Middle frontal gyrus (tissue), 1 donor: Measurements from ENCODE around the gene NEDD4.
"Not testable (repeated sequence)": the region's sequence is repeated elsewhere in the genome, so short reads cannot be mapped to it uniquely, and the experiment has no call there.

Experiments used
- DNase-seq: peaks from one replicate; pipeline ENCODE4 v3.0.0-alpha.2; 2015; ENCODE audit warnings: low spot score; ENCODE audit errors: extremely low spot score

Gene NEDD4

DNA sequence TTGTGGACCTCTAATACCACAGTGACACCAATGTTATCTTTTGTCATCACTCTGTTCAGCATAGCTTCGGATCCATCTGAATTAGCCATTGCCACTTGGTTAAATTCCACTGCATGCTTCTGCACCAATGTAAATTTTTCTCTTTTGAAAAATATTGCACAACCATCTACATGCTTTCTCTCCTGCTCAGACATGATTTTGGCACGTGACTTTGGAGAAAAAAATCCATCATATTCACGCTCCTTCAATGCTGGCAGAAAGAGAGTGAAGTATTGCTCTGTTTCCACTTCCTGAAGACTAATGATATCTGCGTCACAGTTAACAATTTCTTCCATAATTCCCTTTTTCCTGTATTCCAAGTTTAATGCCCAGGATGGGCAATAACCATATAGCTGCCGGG, 13.0 kb upstream of the NEDD4 start:
- DNase-seq = not testable (repeated sequence)

DNA sequence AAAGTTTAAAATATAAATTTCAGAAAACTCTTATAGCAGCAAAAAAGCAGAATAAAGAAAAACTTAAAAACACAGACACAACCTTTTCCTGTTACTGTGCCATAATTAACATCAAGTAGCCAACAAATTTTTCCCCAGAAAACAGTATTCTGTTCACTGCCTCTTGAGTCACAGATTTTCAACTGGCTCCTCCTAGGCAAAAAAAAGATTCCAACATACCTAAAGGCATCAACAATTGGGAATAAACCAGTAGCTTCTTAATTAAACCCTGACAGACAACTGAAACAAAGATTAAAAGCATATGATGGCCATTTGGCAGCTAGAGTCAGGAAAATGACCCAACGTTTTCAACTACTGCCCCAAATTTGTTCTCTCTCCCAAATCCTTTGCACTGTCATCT, 10.9 kb upstream of the NEDD4 start:
- not testable (repeated sequence) for DNase-seq

DNA sequence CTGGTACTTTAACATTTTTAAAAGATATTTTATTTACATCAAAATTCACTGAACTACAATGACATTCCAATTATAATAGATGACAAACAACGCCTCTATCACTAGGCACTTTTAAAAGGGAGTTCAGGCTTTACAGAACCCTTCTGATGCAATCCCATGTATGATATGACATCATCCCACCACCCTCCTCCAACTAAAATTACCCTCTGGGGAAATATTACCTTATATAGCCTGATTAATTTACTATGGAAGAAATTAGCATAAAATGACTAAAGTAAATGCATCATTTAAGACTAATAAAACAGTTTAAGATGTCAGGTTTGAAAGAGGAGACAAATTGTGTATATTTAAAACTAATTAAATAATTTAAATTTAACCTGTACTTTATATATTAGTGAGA, 10.4 kb upstream of the NEDD4 start:
- DNase-seq = not testable (repeated sequence)

DNA sequence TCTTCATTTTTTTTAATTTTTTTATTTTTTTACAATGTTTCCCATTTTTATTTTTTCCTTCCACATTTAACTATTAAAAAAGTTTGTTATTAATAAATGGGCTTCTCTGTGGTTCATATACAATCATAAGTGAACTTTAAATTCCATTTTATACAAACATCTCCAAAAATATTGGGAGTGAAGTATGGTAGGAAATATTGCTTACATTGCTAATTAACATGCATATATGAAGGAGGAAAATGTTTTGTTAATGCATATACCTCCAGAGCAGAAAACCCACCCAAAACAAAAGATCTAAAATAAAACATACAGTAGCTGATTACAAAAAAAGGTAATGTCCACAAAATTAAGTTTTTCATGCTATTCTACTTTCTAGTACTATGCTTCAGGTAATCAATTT, 9.9 kb upstream of the NEDD4 start:
- DNase-seq = not testable (repeated sequence)

DNA sequence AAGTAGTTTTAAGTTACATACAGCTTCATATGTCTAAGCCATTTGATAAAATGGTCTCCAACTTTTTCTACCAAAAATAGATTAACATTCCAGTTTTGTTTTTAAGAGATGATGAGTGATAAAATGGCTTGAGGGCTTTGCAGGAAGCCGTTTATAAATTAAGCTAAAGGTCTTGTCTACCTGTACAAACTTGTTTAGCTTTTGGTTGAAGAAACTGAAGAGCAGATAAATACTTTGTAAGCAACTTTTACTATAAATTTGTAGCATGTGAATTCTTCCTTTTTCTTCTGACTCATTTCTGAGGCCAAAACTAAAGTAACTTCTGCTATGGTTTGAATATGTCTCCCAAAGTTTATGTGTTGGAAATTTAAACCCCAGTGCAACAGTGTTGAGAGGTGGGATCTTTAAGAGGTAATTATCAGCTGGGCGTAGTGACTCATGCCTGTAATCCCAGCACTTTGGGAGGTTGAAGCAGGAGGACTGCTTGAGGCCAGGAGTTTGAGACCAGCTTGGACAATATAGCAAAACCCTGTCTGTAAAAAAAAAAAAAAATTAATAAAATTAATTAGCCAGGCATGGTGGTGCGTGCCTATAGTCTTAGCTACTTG, 8.2 kb upstream of the NEDD4 start:
- DNase-seq = no peak

DNA sequence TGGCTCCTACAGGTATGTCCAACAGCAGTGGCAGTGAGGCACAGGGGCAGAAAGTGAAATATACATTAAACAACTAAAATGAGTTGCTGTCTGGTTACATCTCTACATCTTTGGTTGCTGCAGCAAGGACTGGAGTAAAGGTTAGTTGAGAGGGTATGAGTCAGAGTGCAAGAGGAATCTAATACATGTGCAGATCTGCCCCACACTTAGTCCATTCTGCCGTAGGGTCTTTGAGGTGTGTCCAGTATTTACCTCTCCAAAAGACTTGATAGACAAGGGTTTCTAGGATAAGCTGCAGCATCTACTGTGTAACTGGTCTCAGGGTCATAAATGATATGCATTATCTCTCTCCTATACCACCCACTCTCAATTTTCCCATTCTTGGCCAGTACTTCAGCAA, 6.2 kb upstream of the NEDD4 start:
- DNase-seq = no peak

DNA sequence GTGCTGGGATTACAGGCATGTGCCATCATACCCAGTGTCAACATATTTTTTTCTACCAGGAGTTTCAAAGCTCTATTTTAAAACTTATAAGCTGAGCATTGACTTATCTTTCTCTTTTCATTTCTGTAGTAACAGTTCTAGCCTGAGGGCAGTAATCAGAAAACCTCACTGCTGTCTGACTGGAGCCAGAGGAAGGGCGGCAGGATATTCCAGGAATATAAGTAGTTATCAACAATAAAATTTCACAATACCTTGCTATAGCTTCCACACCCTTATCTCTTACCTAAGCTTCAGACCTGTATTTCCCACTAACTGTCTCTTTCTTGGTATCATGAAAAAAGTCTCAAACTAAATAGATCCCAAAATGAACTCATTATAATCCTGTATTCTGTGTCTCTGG, 5.1 kb upstream of the NEDD4 start:
- no peak for DNase-seq

DNA sequence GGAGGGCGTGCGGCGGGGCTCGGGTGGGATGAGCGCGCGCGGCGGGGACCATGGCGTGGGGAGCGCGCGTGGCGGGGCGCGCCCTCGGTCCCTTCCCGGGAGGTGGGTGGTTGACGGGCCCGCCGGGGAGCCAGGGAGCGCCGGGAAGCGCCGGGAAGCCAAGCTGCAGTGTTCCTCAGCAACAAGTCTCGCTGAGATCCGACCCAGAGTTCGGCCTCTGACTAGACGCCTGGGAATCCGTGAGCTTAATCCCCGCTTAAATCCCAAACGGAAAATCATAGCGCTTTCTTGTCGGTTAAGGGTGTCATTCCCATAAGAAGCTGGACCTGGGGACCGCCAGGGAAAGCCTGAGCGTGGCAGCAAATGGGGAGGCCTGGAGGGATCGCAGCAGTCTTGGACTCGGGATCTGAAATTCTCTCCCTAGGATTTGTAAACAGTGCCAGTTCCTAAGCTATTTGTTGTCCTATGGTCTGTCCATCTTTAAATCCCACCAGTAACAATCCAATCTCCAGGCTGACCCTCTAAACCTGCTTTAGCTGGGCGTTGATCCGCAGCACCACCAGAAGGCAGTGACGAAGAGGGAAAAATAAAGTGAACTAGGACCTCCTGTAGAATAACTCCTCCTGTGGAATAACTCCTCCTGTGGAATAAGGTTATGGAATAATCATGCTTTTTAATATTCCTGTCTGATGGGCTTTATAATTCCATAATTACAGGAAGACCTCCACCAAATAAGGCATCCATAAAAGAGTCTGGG, 570 bp upstream of the NEDD4 start:
- DNase-seq = no peak

DNA sequence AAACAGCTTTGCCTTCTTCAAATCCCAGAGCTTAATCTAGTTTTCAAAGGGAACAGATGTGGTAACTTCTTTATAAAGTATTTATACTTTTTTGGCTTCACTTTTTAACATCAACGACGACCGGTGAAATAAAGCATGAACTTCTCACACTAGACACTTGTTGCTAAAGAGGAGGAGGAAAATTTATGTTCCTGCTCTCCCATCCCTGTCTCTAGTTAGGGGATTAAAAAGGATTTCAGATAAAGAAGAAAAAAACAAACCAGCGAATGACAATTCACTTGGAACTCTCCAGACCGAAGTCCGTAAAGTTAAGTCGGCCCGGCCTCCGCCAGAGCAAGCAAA, 672 bp downstream of the NEDD4 start:
- no peak for DNase-seq

DNA sequence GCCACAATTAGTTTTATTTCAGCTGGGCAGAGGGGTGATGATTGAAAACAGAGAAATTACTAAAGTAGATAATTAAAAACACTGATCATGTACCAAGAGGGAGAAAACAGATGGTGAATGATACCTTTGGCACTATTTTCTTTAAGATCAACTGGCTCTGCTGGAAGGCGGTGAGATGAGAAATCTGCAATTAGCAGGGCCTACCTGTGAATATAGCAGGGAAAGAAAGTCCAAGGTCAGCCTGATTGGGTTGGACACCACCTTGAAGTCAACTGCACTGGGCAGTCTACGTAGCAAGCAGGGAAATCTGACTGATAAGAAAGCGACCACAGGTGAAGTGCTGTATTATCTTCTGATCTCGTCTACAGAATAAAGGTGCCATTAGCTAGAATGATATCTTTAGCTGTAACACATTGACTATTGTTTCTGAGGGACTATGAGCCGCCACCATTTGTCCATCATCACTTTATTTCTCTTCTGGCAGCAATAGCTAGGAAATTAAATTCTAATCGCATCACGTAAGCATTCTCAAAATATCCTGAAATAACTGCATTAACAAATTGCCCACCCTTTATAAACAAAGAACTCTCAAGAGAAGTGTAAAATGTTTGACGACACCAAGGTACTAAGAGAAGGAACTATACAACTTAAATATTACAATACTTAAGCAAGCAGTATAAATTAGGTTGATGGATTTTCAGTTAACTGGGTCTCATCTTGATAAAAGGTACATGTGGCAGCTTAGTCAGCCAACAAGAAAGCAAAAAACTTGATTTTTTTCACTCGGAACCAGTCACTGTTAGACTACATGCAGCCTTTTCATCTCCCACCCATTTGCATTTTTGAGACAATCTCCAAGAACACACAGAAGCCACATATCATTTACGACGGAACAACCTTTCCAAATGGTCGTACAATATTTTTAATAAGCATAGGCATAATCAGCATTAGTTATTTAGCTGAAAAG, 1.3 kb downstream of the NEDD4 start:
- DNase-seq = no peak

DNA sequence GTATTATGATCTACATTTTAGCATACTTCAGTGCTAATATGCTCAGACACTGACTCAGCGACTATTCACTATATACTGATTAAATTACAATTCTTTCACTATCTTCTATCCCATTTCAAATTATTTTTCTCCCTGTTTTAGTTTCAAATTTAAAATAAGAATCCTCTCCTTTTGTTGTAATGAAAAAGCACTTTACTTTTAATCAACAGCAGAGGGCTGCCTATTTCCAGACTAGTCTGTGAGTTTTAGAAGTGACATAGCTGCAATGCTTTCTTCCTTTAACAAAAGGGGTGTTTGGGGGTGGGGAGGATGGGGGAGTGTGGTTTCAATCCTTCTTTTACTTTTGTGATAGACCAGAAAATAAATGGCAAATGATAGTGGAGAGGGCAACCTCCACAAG, 2.4 kb downstream of the NEDD4 start:
- no peak for DNase-seq

DNA sequence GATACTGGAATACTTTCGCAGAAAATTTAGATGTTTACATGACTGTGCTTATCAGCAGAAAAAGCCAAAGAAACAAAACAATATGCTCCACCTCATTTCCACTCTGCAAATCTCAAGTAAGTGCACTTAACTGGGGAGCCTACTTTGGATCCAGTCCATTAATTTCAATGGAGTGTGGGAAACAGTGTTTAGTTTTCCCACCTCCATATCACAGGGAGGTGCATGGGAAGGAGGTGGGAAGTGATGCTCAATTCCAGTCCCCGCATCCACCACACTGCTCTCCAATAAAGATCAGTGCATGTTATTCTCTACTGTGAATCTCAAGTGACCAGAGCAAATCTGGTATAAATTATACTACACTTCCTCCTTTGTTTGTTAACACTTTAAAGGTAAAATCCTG, 2.9 kb downstream of the NEDD4 start:
- no peak for DNase-seq

DNA sequence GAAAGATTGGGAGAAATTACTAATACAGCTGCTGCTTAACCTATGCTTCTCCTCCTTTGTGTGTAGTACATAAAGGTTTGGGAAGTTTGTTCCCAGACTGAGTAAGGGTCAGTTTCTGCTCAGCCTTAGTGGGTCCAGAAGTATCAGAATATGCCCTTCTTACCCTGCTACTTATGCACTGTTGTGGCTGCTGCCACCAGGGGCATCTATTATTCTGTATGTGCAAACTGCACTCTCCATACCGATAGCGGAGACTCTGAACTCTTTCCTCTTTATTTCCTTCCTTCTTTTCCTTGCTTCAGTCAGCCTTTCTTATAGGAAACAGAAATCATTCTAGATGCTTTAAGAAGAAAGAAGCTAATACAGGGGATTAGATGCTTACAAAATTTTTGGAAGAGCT, 4.0 kb downstream of the NEDD4 start:
- DNase-seq = no peak

DNA sequence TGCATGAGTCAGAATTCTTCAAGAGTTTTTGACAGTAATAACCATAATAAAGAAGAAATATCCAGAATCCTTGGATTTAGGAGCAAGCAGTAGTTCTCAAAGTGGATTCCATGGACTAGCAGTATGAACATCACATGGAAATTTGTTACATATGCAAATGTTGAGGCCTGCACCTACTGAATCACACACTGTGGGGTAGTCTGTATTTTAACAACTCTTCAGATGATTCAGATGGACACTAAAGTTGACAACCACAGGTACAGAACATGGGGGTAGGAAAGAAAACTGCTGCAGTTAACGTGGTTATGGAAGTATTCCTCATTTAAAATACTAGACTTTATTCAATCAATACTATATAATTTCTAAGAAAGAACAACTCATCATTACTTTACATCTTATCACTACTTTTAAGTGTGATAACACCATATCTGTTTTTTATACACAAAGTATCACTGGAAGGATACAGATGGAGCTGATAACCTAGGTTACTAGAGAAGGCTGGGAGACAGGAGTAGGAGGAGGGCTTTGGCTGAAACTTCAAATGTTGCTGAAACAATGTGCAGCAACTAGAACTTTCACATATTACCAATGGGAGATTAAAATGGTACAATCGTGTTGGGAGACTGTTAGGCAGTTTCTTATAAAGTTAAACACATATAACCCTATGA, 11.7 kb downstream of the NEDD4 start:
- no peak for DNase-seq

DNA sequence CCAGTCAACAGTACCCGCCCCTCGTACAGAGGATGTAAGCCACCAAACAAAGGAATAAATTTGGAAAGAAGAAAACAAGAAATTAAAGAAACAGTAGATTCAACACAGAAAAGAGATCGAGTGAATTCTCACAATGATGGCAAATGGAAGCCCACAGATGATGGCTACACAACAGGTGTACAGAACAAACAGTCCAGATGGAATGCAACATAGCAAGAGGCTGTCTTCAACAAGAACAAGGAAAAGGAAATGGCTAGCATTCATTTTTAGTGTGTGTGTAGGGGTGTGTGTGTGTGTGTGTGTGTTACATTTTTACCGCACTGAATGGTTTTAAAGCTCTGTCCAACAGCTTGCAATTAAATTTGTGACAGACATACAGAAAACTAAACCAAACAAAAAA, 12.9 kb downstream of the NEDD4 start:
- DNase-seq = no peak

DNA sequence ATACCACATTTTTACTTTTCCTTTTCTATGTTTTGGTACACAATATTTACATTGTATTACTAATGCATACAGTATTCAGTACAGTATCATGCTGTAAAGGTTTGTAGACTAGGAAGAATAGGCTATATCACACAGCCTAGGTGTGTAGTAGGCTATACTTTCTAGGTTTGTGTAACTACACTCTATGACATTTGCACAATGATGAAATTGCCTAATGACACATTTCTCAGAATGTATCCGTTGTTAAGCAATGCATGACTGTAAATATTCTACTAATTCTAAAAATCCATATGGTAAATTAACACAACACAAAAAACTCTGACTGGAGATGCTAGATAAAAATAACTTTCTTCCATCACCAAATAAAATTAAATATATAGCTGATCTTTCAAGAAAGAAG, 16.2 kb downstream of the NEDD4 start:
- no peak for DNase-seq

DNA sequence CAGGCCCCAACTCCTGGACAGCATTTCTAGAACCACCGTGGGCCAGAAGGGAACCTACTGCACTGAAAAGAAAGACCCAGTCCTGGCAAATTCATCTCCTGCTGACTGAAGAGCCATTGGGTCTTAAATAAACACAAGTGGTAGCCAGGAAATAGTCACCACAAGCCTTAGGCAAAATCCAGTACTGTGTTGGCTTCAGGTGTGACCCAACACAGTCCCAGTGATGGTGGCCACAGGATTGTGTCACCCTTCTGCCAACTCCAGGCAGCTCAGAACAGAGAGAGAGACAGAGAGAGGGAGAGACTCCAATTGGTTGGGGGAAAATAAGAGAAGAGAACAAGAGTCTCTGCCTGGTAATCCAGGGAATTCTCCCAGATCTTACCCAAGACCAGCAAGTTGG, 23.1 kb downstream of the NEDD4 start:
- DNase-seq = no peak

DNA sequence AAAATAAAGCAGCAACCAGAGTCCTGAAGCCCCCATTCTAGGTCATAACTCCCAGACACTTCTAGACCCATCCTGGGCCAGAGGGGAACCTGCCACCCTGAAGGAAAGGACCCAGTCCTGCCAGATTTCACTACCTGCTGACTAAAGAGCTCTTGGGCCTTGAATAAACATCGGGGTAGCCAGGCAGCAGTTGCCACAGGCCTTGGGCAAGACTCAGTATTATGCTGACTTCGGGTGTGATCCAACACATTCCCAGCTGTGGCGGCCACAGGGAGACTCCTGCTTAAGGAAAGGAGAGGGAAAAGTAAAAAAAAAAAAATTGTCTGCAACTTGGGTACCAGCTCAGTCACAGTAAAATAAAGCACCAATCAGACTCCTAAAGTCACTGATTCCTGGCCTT, 23.8 kb downstream of the NEDD4 start:
- DNase-seq = no peak

DNA sequence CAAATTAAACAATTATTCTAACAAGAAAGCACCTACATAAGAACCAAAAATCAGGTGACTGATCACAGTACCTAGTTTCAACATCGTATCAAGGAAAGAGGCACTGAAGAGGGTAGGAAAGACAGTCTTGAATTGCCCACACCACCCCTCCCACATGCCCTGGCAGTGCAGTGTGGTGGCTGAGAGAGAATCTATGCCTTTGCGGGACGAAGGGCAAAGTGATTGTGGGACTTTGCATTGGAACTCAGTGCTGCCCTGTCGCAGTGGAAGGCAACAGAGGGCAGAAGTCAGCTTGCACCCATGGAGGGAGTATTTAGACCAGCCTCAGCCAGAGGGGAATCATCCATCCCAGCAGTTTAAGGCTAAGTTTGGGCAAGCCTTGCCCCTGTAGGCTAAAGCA, 24.5 kb downstream of the NEDD4 start:
- DNase-seq = no peak

DNA sequence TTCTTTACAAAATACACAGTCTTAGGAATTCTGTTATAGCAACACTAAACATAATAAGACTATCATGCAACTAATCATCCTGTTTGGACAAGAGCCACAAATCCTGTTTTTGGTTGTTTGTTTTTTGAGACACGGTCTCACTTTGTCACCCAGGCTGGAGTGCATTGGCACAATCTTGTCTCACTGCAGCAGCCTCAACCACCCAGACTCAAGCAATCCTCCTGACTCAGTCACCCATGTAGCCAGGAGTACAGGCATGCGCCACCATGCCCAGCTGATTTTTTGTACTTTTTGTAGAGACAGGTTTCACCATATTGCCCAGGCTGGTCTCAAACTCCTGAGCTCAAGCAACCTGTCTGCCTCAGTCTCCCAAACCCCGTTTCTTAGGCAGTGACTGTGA, 28.3 kb downstream of the NEDD4 start:
- DNase-seq = no peak

DNA sequence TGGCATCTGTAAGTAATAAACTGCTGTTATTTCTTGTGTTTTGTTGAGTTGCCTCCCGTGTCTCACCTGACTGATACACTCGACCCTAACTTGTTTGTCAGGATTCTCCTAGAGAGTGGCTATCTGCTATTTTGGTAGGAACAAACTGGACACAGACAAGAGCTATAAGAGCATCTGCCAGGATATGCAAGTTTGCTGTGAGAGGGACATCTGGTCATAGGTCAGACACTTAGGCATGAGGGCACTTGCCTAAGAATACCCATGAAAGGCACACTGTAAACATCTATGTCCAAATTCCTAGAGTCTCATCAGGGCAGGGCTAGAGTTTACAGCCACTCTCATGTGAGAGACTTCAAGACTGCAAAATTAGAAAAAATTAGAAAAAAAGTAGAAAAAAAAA, 32.5 kb downstream of the NEDD4 start:
- no peak for DNase-seq
